22Rv1 (cell line): ENCODE data around the gene ANXA5.

ENCODE experiments used
- CTCF ChIP-seq: fragments of 450-650 bp; IDR thresholded peaks from 2 replicates; pipeline ENCODE4 v1.5.1; 2017; ENCODE audit warnings: mild to moderate bottlenecking
- ZFX ChIP-seq: fragments of 450-650 bp; IDR thresholded peaks from 2 replicates; pipeline ENCODE4 v1.6.1; 2017; ENCODE audit warnings: antibody characterized with exemption, borderline replicate concordance

- peak; percentile 81 for TF ChIP-seq CTCF
- no peak for TF ChIP-seq ZFX
Observed at GRCh38 chr4:121726642-121727268, 30.0 kb upstream of the ANXA5 start.
